Kidney epithelial cell (primary cell): Measurements from ENCODE around the gene ACTG1. TPM values are rescaled to one million over a fixed set of nuclear protein-coding genes. Genes with fewer than 3 reads are reported as not detected.
A peak's percentile ranks its signal among the peaks of the same experiment; 100 is the strongest.

ENCODE experiments used
- DNase-seq: peaks from one replicate; pipeline ENCODE4 v3.0.0-alpha.2; 2010; ENCODE audit warnings: low read depth
- H3K27me3 ChIP-seq: 2 replicates; pipeline ENCODE4 v1.6.0; 2011; ENCODE audit warnings: low read length; ENCODE audit not compliant: control insufficient read depth, insufficient read depth
- H3K36me3 ChIP-seq: 2 replicates; pipeline ENCODE4 v1.5.1; 2011; ENCODE audit warnings: low read length; ENCODE audit not compliant: control insufficient read depth, insufficient read depth
- H3K4me3 ChIP-seq: 2 replicates; pipeline ENCODE4 v1.5.1; 2011; ENCODE audit warnings: low read depth, mild to moderate bottlenecking, control low read depth, low read length
- CTCF ChIP-seq: IDR thresholded peaks from 2 replicates; pipeline ENCODE4 v1.5.1; 2011; ENCODE audit warnings: mild to moderate bottlenecking, moderate library complexity, low read length, control low read depth, inconsistent platforms; ENCODE audit not compliant: insufficient read depth, poor library complexity, severe bottlenecking
- total RNA-seq: library from RNA; depleted of rRNA; stranded (reverse); fragments of >200 nt; gene quantifications from 2 replicates; pipeline ENCODE4 v1.2.3, GENCODE V29; 2015

ACTG1 gene
- total RNA-seq, 1 donor from 2014 or later: 9,424 TPM

GRCh38 chr17:81539571-81539900, 26.9 kb upstream of the ACTG1 start:
- no peak for DNase-seq
- peaks cover 1% of the 10 kb centered on the region for H3K36me3 ChIP-seq
- no peak overlapping the region for H3K4me3 ChIP-seq
- H3K27me3 ChIP-seq: peaks cover 23% of the 10 kb centered on the region
- TF ChIP-seq CTCF: no peak

GRCh38 chr17:81538651-81539570, 26.3 kb upstream of the ACTG1 start:
- no peak for TF ChIP-seq CTCF
- H3K27me3 ChIP-seq: peaks cover 29% of the 10 kb centered on the region

GRCh38 chr17:81537856-81538555, 25.4 kb upstream of the ACTG1 start:
- Histone ChIP-seq H3K27me3 (peaks cover 35% of the 10 kb centered on the region), H3K4me3 (no peak overlapping the region), H3K36me3 (peaks cover 1% of the 10 kb centered on the region)
- no peak for TF ChIP-seq CTCF
- no peak for DNase-seq

More at GRCh38 chr17:81538651-81539570, 26.3 kb upstream of the ACTG1 start:
- DNase-seq: no peak
- no peak overlapping the region for H3K4me3 ChIP-seq
- peaks cover 1% of the 10 kb centered on the region for H3K36me3 ChIP-seq

- DNase-seq: no peak
- Histone ChIP-seq H3K4me3 (no peak overlapping the region), H3K36me3 (peaks cover 1% of the 10 kb centered on the region), H3K27me3 (peaks cover 37% of the 10 kb centered on the region)
- TF ChIP-seq CTCF: peak; percentile 74
These were observed 24.8 kb upstream of the ACTG1 start for GRCh38 chr17:81537343-81537855.

DNA sequence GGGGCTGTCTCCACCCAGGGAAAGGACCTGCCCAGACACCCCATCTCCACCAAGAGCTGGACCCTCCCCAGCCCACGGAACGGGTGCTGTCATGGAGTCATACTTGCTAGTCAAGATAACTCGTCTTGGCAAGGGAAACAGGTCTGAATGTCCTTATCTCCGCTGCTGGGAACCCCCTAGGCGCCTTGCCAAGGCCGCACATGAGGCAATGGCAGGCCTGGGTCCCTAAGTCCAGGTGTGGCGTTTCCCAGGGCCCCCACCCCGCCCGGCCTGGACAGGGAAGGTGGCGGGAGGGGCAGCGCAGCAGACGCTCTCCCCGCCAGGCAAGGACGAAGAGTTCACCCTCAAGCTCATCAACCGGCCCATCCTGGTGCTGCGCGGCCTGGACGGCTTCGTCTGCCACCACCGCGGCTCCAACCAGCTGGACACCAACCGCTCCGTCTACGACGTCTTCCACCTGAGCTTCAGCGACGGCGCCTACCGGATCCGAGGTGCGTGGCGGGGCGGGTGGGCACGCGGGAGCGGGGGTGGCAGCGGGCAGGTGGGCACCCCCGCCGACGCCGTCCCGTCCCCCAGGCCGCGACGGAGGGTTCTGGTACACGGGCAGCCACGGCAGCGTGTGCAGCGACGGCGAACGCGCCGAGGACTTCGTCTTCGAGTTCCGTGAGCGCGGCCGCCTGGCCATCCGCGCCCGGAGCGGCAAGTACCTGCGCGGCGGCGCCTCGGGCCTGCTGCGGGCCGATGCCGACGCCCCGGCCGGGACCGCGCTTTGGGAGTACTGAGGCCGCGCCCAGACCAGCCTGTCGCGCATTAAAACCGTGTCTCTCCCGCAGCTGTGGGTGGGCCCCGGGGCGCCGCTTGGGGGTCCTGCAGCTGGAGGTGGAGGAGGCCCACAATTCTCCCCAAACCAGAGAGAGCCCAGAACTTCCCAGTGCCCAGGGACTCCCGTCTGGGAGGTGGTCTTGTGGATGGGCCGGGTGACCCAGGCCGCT, 24.0 kb upstream of the ACTG1 start:
- Histone ChIP-seq H3K27me3 (peaks cover 37% of the 10 kb centered on the region), H3K4me3 (no peak overlapping the region), H3K36me3 (peaks cover 1% of the 10 kb centered on the region)
- DNase-seq: no peak
- TF ChIP-seq CTCF: no peak
